Colonic mucosa (tissue), 4 donors: ENCODE measurements around the gene DLG3. TPM values are rescaled to one million over a fixed set of nuclear protein-coding genes. Genes with fewer than 3 reads are reported as not detected.

ENCODE experiments used
- DNase-seq: peaks from one replicate; pipeline ENCODE4 v3.0.0-alpha.2; 2020
- H3K27ac ChIP-seq: fragments of 200-600 bp; one replicate; pipeline ENCODE4 v1.8.0; 2021
- H3K27me3 ChIP-seq: fragments of 200-600 bp; one replicate; pipeline ENCODE4 v1.8.0; 2021
- H3K36me3 ChIP-seq: fragments of 200-600 bp; one replicate; pipeline ENCODE4 v1.8.0; 2021
- H3K4me1 ChIP-seq: fragments of 200-600 bp; one replicate; pipeline ENCODE4 v1.8.0; 2021; ENCODE audit warnings: mild to moderate bottlenecking
- H3K4me3 ChIP-seq: fragments of 200-600 bp; one replicate; pipeline ENCODE4 v1.8.0; 2021
- H3K9ac ChIP-seq, 2 donors: one replicate each; pipeline ENCODE4 v1.7.0; 2013; ENCODE audit warnings: control low read depth in 2 of 2, low read depth in 2 of 2, low read length in 2 of 2
- H3K9me3 ChIP-seq: fragments of 200-600 bp; one replicate; pipeline ENCODE4 v1.8.0; 2021
- intact Hi-C: fragments of 100-400 bp; cut with DNase I; formaldehyde crosslinking; loops from one replicate; pipeline ENCODE4 v1.14.1; 2022
- total RNA-seq, 2 donors: library from RNA; stranded (reverse); fragmentation: NEBNext Ultra II Directional in 1 of 2; extraction: Animal tissue kit (Norgen Biotek cat#: 25700) in 1 of 2; gene quantifications; one replicate each; pipeline ENCODE4 v1.2.1, GENCODE V29; 2021
- TF ChIP-seq, protein P1 (sequence below): fragments of 200-600 bp; IDR thresholded peaks from one replicate; pipeline ENCODE4 v1.8.0; 2022; ENCODE audit warnings: antibody characterized with exemption, mild to moderate bottlenecking
- donor health status: healthy.
- donor health status: DM: no; HTN: no; CAD: no.
- donor health status: DM: no; HTN: no; CAD: no.

Gene DLG3
- total RNA-seq, 2 donors from 2014 or later = 68.9 to 78.9 TPM

DNA sequence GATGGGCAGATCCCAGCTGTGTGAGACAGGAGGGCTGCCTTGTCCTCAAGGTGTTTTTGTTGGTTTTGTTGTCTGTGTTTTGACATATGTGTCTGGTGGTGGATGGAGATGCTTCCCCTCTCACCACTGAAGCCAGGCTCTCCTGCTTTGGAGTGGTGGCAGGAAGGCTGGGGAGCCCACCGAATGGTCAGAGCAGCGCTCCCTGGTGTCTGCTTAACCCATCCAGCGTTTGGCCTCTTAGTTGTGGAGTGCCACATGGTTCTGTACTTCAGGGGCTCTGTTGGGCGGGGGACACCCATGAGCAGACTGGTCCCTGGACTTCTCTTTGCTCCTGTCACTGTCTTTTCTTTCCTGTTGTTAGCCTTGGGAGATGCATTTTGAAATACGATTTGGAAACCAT, 51.9 kb downstream of the DLG3 start:
- Histone ChIP-seq H3K4me3 (no peak overlapping the region), H3K27me3 (no peaks in the 10 kb centered on the region), H3K4me1 (no peaks in the 10 kb centered on the region), H3K9ac (no peak overlapping the region), H3K36me3 (no peaks in the 10 kb centered on the region), H3K9me3 (no peaks in the 10 kb centered on the region), H3K27ac (no peak overlapping the region)
- intact Hi-C loops = no loop called here
- TF ChIP-seq, protein P1, sequence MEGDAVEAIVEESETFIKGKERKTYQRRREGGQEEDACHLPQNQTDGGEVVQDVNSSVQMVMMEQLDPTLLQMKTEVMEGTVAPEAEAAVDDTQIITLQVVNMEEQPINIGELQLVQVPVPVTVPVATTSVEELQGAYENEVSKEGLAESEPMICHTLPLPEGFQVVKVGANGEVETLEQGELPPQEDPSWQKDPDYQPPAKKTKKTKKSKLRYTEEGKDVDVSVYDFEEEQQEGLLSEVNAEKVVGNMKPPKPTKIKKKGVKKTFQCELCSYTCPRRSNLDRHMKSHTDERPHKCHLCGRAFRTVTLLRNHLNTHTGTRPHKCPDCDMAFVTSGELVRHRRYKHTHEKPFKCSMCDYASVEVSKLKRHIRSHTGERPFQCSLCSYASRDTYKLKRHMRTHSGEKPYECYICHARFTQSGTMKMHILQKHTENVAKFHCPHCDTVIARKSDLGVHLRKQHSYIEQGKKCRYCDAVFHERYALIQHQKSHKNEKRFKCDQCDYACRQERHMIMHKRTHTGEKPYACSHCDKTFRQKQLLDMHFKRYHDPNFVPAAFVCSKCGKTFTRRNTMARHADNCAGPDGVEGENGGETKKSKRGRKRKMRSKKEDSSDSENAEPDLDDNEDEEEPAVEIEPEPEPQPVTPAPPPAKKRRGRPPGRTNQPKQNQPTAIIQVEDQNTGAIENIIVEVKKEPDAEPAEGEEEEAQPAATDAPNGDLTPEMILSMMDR = no peak
- no peak for DNase-seq

DNA sequence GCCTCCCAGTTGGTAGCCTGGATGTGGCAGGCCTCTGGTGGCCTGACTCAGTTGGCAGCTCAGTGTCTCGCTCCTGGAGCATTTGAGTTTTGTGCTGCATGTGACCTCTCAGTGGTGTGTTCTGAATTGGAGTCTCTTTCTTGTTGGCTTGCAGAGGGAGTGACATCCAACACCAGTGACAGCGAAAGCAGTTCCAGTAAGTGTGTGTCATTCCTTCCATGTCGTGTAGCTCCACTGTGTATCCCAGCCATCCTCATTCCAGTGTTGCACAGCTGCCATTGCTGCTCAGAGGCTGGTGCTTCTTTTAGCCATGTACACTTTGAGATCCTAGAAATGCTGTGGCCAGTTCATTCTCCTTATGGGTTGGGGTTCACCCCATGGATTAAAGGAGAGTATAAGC, 52.4 kb downstream of the DLG3 start:
- intact Hi-C loops = no loop called here
- H3K36me3 ChIP-seq = no peaks in the 10 kb centered on the region

DNA sequence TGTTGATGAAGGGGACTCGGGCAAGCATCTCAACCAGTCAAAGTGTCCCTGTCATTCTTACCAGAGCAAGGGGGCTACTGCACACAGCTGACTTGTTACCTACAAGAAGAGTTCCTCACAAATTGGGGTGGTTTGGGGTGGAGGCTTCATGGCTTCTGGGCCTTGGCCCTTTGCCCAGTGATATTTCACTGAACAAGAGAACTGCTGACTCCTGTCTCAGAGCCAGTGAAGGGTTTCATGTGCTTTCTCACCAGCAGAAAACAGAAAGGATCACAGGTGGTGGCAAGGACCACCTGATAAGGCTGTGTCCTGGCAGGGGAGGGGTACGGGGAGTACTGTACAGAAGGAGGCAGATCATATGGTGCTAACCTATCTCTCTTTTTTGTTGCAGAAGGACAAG, 53.5 kb downstream of the DLG3 start:
- H3K27me3 ChIP-seq = no peaks in the 10 kb centered on the region
- TF ChIP-seq, protein P1 = no peak
- H3K9ac ChIP-seq = no peak overlapping the region
- no peaks in the 10 kb centered on the region for H3K4me1 ChIP-seq
- no peaks in the 10 kb centered on the region for H3K36me3 ChIP-seq
- no peak for DNase-seq
- H3K27ac ChIP-seq = no peak overlapping the region
- no peak overlapping the region for H3K4me3 ChIP-seq
- H3K9me3 ChIP-seq = no peaks in the 10 kb centered on the region
- intact Hi-C loops = no loop called here

More for the DNA sequence above, 52.4 kb downstream of the DLG3 start:
- Histone ChIP-seq H3K9me3 (no peaks in the 10 kb centered on the region), H3K9ac (no peak overlapping the region), H3K4me1 (no peaks in the 10 kb centered on the region), H3K27me3 (no peaks in the 10 kb centered on the region), H3K4me3 (no peak overlapping the region), H3K27ac (no peak overlapping the region)
- DNase-seq = no peak
- TF ChIP-seq, protein P1 = no peak

DNA sequence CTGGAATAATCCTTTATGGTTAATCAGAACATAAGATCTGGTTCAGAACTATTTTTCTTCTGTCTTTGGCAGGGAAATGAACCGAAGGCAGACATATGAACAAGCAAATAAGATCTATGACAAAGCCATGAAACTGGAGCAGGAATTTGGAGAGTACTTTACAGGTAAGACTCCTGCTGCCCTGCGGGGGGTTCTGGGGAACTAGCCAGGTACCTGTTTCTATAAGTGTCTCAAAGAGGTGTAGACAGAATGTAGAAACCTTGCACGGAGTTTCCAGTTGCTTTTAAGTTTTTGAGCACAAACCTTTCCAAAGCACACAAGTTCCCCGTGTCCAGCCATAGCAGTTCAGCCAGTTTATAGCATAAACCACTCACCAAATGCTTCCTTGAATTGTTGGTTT, 56.2 kb downstream of the DLG3 start:
- no peak for DNase-seq
- H3K4me3 ChIP-seq = no peak overlapping the region
- intact Hi-C loops = no loop called here
- H3K27me3 ChIP-seq = no peaks in the 10 kb centered on the region
- TF ChIP-seq, protein P1 = no peak
- H3K9me3 ChIP-seq = no peaks in the 10 kb centered on the region
- no peak overlapping the region for H3K27ac ChIP-seq
- no peak overlapping the region for H3K9ac ChIP-seq
- H3K4me1 ChIP-seq = no peaks in the 10 kb centered on the region
- H3K36me3 ChIP-seq = no peaks in the 10 kb centered on the region

DNA sequence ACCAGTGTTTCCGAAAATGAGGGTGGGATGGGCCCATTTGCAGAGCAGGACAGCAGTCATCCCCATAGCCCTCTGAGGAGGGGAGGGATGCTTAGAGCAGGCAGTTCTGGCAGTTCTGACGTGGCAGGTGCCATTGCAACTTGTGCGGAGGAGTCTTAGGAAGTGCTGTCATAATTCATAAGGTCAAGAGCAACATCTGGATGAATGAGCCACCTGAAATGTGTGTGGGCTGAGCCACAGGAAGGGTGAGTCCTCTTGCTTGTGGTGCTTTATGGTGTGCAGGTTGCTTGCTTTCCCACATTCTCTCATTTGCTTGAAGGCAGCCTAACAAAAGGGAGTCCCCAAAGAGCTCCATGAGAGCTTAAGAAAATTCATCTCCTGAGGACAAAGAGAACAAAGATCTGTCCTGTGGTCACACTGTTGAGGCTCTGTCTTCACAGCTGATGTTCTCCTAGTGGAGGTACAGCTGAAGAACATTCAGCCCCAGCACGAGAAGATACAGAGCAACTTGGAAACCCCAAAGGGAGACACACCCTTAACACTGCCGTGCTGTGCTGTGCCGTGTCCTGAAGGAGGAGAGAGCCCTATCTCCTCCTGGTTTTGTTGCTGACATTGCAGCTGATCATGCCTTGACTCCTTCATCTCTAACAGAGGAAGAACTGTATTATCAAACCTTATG, 60.3 kb downstream of the DLG3 start:
- DNase-seq = no peak
- Histone ChIP-seq H3K27ac (no peak overlapping the region), H3K9me3 (no peaks in the 10 kb centered on the region), H3K9ac (no peak overlapping the region), H3K36me3 (no peaks in the 10 kb centered on the region), H3K27me3 (no peaks in the 10 kb centered on the region), H3K4me3 (no peak overlapping the region), H3K4me1 (no peaks in the 10 kb centered on the region)
- TF ChIP-seq, protein P1 = no peak
- intact Hi-C loops = no loop called here
